Fibroblast of mammary gland (primary cell): ENCODE measurements around the gene EXT2.

ENCODE experiments used
- DNase-seq: peaks from one replicate; pipeline ENCODE4 v3.0.0-alpha.2; 2010; ENCODE audit warnings: low read depth
- H3K4me3 ChIP-seq: 2 replicates; pipeline ENCODE4 v1.5.1; 2011; ENCODE audit warnings: low read depth, mild to moderate bottlenecking, low read length, moderate library complexity; ENCODE audit not compliant: control insufficient read depth
- TF ChIP-seq, protein P1 (sequence below): conservative IDR thresholded peaks from 2 replicates; pipeline ENCODE4 v1.5.1; 2011; ENCODE audit warnings: low read depth, low read length, inconsistent platforms; ENCODE audit not compliant: control insufficient read depth, insufficient read depth

EXT2 gene

DNA sequence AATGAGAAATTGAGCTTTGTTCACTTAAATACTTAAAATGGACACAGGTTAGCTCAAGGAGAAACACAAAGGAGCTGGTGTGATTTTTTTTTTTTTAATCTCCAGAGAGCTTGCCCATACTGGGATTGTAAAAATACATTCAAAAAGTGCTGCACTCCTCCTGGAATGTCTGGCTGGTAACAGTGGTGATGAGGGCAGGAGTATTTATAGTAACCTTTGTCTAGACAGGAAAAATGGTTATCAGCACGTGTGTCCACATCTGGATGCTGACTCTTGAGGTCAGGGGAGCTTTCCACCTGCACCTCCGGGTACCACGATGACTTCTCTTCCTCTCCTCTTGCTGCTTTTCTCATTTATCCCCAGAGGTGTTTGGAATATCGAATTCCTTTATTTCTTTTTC, 30.1 kb downstream of the EXT2 start:
- H3K4me3 ChIP-seq: no peak overlapping the region
- DNase-seq: no peak
- TF ChIP-seq, protein P1, sequence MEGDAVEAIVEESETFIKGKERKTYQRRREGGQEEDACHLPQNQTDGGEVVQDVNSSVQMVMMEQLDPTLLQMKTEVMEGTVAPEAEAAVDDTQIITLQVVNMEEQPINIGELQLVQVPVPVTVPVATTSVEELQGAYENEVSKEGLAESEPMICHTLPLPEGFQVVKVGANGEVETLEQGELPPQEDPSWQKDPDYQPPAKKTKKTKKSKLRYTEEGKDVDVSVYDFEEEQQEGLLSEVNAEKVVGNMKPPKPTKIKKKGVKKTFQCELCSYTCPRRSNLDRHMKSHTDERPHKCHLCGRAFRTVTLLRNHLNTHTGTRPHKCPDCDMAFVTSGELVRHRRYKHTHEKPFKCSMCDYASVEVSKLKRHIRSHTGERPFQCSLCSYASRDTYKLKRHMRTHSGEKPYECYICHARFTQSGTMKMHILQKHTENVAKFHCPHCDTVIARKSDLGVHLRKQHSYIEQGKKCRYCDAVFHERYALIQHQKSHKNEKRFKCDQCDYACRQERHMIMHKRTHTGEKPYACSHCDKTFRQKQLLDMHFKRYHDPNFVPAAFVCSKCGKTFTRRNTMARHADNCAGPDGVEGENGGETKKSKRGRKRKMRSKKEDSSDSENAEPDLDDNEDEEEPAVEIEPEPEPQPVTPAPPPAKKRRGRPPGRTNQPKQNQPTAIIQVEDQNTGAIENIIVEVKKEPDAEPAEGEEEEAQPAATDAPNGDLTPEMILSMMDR: no peak

GRCh38 chr11:44126304-44126703, 30.8 kb downstream of the EXT2 start:
- no peak for DNase-seq
- TF ChIP-seq, protein P1: no peak

GRCh38 chr11:44127130-44127529, 31.7 kb downstream of the EXT2 start:
- TF ChIP-seq, protein P1: no peak
- H3K4me3 ChIP-seq: no peak overlapping the region

More at GRCh38 chr11:44126304-44126703, 30.8 kb downstream of the EXT2 start:
- no peak overlapping the region for H3K4me3 ChIP-seq

DNA sequence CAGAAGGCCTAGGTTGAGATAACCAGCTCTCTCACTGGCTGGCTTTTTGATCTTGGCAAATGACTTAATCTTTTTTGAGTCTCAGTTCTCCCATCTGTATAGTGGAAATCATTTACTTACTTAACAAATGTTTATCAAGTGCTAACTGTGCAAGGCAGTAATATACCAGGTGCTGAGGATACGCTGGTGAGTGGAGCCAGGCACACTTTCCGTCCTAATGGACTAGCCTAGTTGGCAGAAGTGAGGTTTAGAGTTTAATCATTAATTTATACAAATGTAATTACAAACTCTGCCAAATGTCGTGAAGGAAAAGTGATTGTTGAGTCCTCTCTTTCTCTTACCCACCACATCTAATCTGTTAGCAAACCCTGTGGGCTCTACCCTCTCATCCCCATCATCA, 33.3 kb downstream of the EXT2 start:
- TF ChIP-seq, protein P1: no peak
- DNase-seq: no peak
- no peak overlapping the region for H3K4me3 ChIP-seq

More at GRCh38 chr11:44127130-44127529, 31.7 kb downstream of the EXT2 start:
- no peak for DNase-seq

GRCh38 chr11:44130751-44131150, 35.3 kb downstream of the EXT2 start:
- DNase-seq: no peak
- TF ChIP-seq, protein P1: no peak
- no peak overlapping the region for H3K4me3 ChIP-seq

GRCh38 chr11:44133335-44133946, 38.0 kb downstream of the EXT2 start:
- TF ChIP-seq, protein P1: peak; percentile 67
- H3K4me3 ChIP-seq: no peak overlapping the region
- DNase-seq: peak; percentile 56

DNA sequence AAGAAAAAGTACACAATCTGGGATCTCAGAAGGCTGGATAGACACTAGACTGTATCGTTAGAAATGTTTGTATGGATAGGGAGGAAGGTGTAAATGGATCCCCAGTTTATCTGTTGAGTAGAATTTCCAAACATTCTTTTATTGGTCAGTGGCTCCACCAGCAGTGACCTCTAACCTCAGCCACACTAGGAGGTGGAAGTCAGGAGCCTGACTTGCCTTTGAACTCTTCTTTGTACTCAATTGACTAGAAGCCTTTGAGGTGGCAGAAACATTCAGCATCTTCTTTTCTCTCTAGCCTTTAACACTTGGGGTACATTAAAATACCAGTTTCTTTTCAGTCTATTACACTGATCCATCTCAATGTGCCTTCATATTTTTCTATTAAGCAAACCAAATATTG, 39.1 kb downstream of the EXT2 start:
- H3K4me3 ChIP-seq: no peak overlapping the region
- no peak for DNase-seq
- TF ChIP-seq, protein P1: no peak
